HG02943 (cell line): ENCODE results near the gene PRPS2.

Experiments used
- ATAC-seq: cut with Tn5 transposase; IDR thresholded peaks from one replicate; pipeline ENCODE4 v1.9.1; 2021; ENCODE audit warnings: mild to moderate bottlenecking, low read depth, moderate library complexity; ENCODE audit not compliant: unreplicated experiment

PRPS2 gene

DNA sequence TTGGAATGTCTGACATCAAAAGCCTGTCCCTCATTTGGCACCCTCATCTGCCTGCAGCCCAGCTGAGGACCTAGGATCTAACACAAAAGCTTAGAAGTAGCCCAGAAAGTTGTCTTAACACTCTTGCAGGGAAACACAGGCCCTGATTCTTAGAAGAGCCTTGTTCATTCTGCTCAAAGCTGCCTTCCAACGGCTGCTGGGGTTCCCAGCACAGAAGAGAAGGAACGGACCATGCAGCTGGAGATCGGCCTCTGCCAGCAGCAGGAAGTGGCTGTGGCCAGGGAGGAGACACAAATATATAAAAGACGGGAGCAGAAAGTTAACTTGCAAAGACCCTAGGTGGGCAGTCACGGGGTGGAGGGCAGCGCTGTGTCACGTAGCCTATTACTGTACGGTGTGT, 20.4 kb downstream of the PRPS2 start:
- ATAC-seq = no peak

DNA sequence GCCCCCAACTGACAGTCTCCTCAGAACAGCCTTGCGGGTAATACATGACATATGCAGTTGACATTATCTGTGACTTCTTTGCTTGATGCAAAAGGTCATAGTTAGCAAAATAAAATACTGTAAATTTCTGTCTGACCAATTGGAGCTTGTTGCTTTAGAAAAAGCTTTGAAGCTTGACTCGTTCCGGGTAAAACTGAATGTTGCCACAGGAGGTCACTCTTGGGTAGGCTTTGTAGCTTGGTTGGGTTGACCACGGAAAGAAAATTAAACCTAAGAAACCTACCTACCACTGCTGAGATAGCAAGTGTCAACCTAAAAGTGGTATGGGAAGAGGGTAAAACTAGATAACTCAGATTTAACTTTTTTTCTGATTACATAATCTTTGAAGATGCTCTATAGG, 23.2 kb downstream of the PRPS2 start:
- peak; percentile 58 for ATAC-seq

DNA sequence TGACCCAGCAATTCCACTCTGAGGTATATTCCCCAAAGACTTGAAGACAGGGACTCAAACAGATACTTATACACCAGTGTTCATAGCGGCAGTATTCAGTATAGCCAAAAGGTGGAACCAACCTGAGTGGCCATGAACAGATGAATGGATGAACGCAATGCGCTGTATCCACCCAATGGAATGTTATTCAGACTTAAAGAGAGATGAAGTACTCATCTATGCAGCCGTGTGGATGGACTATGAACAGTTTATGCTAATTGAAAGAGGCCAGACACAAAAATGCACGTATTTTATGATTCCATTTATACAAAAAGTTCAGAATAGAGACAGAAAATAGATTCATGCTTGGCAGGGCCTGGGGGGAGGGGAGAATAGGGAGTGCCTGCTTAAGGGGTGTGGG, 26.3 kb downstream of the PRPS2 start:
- no peak for ATAC-seq

DNA sequence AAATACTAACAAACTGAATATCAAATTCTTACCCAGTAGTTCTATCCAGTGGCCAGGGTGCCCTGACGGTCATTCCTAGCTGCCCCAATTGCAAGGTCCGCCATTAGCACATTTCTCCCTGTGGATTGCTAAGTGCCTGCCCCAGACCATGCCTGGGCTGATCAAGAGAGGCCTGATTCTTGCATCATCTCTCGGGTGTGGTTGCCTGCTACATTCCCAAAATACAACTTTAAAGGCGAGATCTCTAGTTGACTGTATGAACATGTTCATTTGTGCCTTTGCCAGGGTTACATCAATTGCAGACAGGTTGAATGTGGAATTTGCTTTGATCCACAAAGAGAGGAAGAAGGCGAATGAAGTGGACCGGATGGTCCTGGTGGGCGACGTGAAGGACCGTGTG, 28.0 kb downstream of the PRPS2 start:
- ATAC-seq = no peak

DNA sequence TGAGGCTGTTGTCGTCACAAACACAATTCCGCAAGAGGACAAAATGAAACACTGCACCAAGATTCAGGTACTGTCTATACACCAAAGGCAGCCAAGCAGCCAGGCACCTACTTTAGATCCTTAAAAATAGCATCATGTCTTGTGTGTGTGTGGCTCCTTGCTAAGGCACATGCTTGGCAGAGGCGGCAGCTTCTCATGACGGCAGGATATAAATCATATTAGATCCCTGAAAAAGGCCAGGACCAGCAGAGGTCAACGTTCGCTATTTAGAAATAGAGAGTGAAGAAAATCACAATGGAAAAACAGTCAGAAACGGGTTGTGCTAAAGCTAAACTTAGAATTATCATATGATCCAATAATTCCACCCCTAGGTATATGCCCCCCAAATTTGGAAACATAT, 29.5 kb downstream of the PRPS2 start:
- ATAC-seq = no peak

DNA sequence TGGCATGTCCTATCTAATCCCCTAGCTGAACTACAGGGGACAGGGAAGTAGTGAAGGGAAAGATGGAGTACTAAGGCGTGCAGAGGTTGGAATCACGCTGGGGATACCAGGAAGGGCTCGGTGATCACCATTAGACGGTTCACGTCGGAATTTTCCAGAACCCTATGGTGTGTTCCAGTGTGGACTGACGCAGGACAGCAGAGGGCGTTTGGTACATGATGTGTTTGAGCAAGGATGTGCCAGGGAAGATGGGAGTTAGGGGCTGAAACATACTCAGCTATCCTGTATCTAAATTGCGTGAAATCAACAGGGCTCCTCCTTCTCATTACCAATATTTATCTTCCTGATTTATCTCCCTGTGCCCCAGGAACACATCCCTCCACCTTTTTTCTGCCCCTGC, 33.7 kb downstream of the PRPS2 start:
- ATAC-seq = no peak

DNA sequence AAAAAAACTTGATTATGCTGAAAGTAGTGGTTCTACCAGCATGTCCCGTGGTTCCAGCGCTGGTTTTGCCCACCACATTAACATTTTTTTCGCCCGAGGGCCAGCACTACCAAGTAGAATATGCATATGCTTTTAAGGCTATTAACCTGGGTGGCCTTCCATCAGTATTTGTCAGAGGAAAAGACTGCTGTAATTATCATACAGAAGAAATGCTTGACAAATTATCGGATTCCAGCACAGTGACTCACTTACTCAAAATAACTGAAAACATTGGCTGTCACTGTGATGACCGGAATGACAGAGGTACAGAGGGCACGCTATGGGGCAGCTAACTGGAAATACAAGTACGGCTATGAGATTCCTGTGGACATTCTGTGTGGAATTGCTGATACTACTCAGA, 34.6 kb downstream of the PRPS2 start:
- no peak for ATAC-seq

DNA sequence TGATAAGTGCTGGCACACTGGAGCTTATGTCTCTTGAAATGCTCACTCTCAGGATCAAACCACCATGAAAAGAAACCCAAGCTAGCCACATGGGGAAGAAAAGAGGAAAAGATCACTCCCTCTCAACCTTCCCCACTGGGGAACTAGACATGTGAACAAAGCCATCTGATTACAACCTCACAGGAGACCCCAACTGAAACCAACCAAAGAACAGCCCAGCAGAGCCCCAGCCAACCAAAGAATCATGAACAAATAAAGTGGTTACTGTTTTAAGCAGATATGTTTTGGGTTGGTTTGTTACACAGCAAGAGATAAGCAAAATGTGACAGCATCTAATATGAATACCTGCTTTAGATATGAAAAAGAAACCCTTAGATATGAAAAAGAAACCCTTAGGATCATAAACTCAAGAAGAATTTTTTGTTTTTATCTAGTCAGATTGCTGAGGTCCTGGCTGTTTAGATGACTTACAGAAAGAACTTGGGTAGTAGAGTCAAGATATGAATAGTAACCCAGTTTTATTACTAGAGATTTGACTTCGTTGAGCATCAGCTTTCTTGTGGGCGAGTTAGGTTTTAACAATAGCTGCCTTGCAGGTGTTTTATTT, 52.0 kb downstream of the PRPS2 start:
- no peak for ATAC-seq

DNA sequence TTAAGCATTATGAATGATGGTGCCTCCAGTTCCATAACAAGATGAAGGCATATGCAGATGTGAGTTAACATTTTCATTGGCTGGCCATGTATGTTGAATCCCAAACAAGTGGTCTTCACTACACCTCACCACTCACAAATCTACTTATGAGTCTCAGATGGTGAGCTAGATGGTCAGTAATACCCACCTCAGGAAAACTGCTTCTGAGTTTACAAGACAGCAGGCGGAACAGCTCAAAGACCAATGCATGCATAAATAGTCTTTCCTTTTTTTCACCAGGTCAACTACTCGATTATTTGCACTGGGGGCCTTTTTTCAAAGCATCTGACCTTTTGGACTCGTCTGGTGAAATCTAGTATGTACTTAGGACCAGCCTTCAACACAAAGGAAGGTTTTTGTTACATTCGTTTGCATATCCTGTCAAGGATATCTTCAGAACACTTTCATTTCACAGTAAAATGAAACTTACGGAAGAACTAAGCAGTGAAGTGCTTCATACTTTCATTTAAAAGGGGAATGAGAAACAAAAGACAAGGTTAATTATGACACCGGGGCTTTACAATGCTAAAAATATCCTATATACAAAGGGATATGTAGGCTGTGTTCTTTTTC, 52.6 kb downstream of the PRPS2 start:
- peak; percentile 81 for ATAC-seq

DNA sequence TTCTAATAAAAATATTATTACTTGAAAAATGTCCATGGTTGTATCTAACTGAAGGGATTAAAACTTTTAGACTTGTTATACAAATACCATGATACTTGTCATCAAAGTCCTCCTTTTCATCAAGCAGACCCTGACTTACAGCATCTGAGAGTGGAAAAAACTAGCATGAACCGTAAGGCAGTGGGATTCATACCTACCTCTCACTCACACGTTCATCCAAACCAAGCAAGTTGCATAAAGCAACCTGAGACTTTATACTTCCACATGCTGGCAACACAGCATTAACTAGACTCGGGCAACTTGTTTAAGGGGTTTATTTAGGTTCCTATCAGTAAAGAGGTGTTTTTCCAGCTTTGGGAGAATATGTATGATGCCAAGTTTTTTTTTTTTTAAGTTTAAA, 53.1 kb downstream of the PRPS2 start:
- ATAC-seq = peak; percentile 35

DNA sequence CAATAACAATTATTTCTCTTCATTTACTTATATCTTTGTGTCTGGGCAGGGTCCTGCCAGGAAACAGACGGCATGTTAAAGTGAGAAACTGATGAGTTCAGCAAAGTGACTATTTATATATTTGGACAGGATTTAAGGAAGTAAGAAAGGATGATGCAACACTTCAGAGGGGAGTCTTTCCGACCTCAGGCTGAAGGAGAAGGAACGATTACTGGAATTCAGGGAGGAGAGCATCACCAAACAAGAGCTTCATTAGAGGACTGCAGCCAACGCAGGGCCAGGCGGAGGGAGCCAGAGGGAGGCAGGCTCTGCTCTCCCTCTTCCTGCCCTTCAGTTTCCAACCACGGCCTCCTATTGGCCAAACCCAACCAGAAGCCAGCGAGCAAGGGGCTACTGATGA, 74.1 kb downstream of the PRPS2 start:
- no peak for ATAC-seq

DNA sequence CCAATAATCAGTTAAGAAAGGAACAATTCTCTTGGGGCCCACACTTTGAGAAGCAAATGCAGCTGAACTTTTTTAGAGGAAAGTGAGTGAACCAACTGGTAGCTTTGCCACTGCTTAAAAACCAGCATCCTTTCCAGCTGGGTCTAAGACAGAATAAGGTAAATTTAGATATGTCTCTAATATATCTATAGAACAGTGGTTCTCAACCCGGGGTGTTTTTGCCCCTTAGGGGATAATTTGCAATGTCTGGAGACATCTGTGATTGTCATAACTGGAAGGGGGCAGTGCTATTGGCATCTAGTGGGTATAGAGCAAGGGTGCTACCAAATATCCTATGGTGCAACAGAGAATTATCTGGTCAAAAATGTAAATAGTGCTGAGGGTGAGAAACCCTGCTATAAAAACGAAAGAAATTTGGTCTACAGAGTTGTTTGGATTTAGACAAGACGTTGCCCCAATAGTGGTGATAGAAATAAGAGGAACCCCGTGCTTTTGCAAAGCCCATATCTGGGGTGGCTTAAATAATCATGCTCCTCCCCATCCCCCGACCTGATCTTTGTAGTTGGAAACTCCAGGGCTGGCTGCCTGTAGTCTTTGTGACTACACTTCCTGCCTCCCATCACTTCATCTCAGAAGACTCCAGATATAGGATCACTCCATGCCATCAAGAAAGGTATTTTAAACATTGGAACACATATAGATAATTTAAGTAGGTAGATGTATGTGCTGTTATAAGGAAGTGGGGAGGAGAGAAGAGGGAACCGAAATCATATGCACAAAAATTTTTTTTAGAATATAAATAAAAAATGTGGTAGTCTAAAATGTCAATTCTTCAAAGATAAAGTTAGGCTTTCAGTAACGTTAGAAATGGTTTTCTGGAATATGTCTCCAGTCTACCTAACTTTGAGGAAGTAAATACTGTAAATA, 75.5 kb downstream of the PRPS2 start, which contains the start of gene TLR7:
Gene TLR7 (plus strand): TSS at position 622 of the 927 bp plus-strand sequence. CDS start 507 bp downstream, outside the sequence.
- no peak for ATAC-seq

DNA sequence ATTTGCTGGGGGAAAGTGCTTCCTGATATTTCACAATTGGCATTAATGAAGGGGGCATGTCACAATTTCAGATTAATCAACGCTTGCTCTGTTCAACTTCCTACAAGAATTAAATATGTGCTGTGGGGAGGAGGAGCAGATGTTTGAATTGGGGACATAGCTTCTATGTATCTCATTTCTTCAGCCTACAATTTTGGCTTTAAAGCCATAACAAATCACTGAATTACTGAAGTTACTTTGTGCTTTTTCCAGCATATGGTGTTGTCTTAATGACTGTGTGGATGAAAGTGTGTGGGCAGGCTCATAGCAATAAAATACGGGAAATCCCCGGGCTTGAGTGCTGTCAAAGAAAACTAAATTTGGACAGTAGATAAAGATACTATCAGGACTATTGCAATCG, 76.5 kb downstream of the PRPS2 start:
- no peak for ATAC-seq

DNA sequence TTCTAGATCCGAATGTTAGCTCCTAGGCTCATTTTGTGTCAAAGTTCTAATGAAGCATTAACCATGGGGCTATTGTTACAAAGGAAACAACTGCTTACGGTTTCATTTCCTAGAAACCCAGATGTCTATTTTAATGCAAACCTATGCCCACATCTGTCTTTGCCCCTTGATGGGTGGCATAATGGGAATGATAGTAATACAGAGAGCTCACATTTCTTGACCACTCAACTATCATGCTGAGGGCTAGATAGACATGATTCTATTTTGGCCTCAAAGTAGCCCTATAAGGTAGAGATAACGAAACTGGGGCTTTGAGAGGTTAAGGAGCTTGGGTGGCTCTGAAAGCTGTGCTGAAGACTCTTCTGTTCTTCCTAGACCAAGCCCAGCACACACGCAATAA, 77.5 kb downstream of the PRPS2 start:
- peak; percentile 59 for ATAC-seq

DNA sequence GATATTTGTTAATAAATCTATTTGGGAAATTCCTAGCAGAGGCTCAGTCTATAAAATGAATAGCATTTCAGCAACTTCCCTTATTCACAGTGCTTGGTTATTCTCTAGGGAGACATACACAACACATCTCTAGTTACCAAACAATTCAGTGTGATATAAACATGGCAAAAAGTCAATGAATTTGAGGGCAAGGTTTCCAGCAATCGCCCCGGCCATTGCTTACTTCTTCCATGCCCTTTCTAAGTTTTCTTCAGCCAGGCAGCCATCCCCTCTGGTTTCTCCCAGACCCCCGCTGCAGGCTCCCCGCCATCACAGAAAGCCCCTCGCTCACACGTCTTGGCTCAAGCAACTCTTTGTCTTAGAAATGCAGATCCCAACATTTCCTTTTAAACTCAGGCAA, 80.0 kb downstream of the PRPS2 start:
- ATAC-seq = no peak

DNA sequence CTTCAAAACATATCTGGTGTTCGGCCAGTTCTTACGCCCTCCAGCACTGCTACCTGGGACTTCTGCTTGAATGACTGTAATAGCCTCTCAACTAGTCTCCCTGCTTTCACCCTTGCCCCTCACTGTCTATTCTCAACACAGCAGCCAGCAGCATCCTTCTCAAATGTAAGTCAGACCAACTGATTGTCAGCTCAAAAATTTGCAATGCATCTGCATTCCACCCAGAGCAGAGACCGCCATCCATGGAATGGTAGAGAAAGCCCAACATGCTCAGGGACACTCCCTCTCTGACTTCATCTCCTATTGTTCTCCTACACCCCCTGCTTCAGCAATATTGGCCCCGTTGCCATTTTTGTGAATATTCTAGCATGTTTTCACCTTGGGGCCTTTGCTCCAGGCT, 81.5 kb downstream of the PRPS2 start:
- ATAC-seq = no peak
